GM18909 (cell line): Measurements from ENCODE around the gene PSMD6.

Experiments
- ATAC-seq: cut with Tn5 transposase; IDR thresholded peaks from one replicate; pipeline ENCODE4 v1.9.1; 2021; ENCODE audit warnings: mild to moderate bottlenecking; ENCODE audit not compliant: unreplicated experiment, poor library complexity

PSMD6 gene

DNA sequence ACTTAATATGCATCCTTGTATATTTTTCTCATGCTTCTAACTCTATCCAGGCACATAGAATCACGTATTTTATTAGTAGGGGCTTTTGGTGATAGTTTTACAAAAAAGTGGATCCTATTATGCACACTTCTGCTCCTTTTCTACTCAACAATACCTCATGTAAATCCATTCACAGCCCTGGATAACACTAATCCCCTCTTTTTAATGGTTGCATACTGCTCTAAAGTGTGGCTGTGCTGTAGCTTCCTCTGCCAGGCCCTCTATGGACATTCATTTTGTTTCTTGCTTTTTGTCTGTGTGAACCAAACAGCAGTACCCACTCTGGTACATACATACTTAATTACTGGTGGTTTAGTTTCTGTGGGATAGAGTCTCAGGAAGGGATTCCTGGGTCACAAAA is 59.8 kb downstream of the PSMD6 start:
- no peak for ATAC-seq

DNA sequence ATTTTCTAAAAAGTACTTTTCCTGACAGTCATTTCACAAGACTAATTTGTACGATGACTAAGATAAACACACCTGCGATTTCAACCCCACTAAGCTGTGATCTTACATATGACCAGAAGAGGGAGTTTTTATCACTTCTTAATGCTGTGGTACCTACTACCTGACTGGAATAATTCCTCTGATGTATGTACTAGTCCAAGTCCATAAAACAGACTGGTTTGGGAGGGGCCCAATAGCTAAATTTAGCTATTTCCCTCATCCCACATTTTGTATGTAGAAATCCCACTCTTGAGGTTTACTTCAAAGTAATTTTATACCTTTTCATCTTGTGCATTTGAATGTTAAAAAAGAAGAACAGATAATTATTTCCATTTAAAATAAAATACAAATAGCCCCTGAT is 61.4 kb downstream of the PSMD6 start:
- peak; percentile 82 for ATAC-seq
